ENCODE results near the gene ISOC1. TPM values are rescaled to one million over a fixed set of nuclear protein-coding genes. Genes with fewer than 3 reads are reported as not detected.

Gene ISOC1
- total RNA-seq, 1 experiment from 2014 or later, result 24.9 TPM

DNA sequence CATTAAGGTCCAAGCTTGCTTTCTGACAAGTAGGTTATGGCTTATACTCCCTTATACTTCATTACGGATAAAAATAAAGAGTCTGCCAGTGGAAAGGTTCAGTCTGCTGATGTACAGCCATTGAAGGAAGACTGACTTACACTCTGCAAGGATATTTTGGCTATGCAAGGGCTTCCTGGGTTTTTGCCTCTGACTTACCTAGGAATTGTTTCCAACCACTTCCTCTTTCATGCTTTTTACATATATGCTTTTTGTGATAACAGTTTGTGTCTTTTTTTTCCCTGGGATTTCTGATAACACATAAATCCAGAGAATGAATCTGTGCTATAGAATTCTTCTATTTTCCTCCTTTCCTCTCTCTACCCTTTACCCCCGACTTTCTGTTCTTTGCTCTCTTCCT lies 16.8 kb downstream of the ISOC1 start (continued):
- TF ChIP-seq, protein P1, sequence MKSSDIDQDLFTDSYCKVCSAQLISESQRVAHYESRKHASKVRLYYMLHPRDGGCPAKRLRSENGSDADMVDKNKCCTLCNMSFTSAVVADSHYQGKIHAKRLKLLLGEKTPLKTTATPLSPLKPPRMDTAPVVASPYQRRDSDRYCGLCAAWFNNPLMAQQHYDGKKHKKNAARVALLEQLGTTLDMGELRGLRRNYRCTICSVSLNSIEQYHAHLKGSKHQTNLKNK (CRISPR knock-in tag; IDR thresholded peaks at IDR 0.05), result no peak

DNA sequence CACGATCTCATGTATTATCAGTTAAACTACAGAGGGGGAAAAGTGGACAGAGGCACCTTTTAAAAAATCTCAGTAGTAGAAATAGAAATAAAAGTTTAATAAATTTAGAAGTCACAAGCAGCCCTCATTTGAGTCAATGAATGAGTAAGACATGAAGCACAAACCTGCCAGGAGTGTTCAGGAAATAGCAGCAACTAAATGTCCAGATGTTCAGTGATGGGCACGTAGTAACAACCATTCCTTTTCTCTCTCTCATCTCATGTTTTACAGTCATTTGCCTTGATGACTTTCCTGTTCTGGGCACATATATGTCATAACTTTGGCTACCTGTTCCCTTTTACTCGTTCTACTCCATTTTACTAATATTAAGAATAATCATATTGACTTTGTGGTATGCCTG lies 17.7 kb downstream of the ISOC1 start:
- no peaks in the 10 kb centered on the region for H3K27me3 Mint-ChIP-seq (ENCODE audit: low read depth)
- ChIA-PET CTCF (interaction anchor here (1.1 kb wide), 1 partner anchor 17 kb away, joined by 5 read pairs; the partner anchor contains the start of gene ISOC1), POLR2A (interaction anchor here (1.0 kb wide), 1 partner anchor 18 kb away, joined by 3 read pairs; the partner anchor contains the start of gene ISOC1)
- peaks cover 2% of the 10 kb centered on the region; the same call in 1 of the 2 replicates for H3K36me3 Mint-ChIP-seq
- DNase-seq (ENCODE audit: low spot score) (no peak), ATAC-seq (no peak)
- H3K4me1 Mint-ChIP-seq, result peaks cover 25% of the 10 kb centered on the region
- TF ChIP-seq ZNF671 (CRISPR knock-in tag; IDR thresholded peaks at IDR 0.05), result no peak
- TF ChIP-seq, protein P2, sequence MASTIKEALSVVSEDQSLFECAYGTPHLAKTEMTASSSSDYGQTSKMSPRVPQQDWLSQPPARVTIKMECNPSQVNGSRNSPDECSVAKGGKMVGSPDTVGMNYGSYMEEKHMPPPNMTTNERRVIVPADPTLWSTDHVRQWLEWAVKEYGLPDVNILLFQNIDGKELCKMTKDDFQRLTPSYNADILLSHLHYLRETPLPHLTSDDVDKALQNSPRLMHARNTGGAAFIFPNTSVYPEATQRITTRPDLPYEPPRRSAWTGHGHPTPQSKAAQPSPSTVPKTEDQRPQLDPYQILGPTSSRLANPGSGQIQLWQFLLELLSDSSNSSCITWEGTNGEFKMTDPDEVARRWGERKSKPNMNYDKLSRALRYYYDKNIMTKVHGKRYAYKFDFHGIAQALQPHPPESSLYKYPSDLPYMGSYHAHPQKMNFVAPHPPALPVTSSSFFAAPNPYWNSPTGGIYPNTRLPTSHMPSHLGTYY (CRISPR knock-in tag; IDR thresholded peaks at IDR 0.05), result no peak
- no peak overlapping the region for H3K27ac Mint-ChIP-seq
- H3K9me3 Mint-ChIP-seq, result no peaks in the 10 kb centered on the region
- H3K4me3 Mint-ChIP-seq, result no peak overlapping the region

DNA sequence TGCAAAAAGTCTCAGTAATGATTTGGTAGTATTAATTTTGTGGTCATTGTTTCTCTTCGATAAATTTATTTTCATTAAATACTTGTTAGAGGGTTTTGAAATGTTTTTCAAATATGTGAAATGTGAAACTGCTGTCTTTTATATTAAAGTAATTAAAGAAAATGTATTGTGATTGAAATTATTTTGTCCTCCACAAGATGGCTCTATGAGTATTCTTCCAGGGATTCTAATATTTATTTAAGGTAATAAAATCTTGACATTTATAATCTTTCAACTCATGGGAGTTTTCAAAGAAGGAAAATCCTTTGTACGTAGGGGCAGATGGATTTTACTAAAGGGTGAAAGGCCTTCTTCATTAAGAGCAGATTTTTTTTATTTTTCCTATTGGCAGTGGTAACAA lies 19.3 kb downstream of the ISOC1 start:
- no peaks in the 10 kb centered on the region for H3K36me3 Mint-ChIP-seq
- H3K27me3 Mint-ChIP-seq (ENCODE audit: low read depth), result no peaks in the 10 kb centered on the region
- ChIA-PET CTCF (no interaction called here), POLR2A (no interaction called here)
- ATAC-seq, result no peak
- H3K4me3 Mint-ChIP-seq, result no peak overlapping the region
- TF ChIP-seq NFATC4 (CRISPR knock-in tag; IDR thresholded peaks at IDR 0.05), result no peak
- TF ChIP-seq, protein P3, sequence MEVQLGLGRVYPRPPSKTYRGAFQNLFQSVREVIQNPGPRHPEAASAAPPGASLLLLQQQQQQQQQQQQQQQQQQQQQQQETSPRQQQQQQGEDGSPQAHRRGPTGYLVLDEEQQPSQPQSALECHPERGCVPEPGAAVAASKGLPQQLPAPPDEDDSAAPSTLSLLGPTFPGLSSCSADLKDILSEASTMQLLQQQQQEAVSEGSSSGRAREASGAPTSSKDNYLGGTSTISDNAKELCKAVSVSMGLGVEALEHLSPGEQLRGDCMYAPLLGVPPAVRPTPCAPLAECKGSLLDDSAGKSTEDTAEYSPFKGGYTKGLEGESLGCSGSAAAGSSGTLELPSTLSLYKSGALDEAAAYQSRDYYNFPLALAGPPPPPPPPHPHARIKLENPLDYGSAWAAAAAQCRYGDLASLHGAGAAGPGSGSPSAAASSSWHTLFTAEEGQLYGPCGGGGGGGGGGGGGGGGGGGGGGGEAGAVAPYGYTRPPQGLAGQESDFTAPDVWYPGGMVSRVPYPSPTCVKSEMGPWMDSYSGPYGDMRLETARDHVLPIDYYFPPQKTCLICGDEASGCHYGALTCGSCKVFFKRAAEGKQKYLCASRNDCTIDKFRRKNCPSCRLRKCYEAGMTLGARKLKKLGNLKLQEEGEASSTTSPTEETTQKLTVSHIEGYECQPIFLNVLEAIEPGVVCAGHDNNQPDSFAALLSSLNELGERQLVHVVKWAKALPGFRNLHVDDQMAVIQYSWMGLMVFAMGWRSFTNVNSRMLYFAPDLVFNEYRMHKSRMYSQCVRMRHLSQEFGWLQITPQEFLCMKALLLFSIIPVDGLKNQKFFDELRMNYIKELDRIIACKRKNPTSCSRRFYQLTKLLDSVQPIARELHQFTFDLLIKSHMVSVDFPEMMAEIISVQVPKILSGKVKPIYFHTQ (CRISPR knock-in tag; IDR thresholded peaks at IDR 0.05), result no peak
- TF ChIP-seq RORB (CRISPR knock-in tag; IDR thresholded peaks at IDR 0.05), result no peak
- no peak for TF ChIP-seq TCF7 (CRISPR knock-in tag; IDR thresholded peaks at IDR 0.05; ENCODE audit: low read depth)
- TF ChIP-seq CREB1 (CRISPR knock-in tag; IDR thresholded peaks at IDR 0.05), result no peak
- TF ChIP-seq, protein P4, sequence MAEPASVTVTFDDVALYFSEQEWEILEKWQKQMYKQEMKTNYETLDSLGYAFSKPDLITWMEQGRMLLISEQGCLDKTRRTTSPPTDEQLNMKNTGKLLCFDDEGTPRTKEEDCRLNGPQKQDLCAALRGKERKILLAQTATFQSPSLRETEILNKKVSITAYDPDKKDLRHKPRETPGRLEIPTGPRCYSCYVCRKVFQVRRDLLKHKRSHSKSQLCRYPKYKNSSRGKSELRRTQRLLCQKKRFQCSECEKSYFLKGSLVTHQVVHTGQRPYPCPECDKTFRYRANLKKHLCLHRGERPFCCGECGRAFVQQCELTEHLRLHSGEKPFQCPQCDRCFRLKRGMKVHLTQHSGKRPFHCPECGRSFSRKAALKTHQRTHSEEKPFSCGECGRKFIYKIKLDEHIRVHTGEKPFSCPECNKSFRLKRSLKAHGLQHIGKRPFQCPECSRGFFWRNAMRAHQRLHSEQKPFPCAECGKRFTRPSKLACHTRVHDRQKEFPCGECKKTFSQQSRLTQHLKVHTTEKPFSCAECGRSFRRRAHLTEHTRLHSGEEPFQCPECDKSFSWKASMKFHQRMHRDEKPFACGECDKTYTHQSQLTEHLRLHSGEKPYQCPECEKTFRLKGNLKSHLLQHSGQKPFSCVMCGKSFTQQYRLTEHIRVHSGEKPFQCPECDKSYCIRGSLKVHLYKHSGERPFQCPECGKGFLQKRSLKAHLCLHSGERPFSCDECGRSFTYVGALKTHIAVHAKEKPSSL (CRISPR knock-in tag; conservative IDR thresholded peaks at IDR 0.05), result no peak
- TF ChIP-seq, protein P5, sequence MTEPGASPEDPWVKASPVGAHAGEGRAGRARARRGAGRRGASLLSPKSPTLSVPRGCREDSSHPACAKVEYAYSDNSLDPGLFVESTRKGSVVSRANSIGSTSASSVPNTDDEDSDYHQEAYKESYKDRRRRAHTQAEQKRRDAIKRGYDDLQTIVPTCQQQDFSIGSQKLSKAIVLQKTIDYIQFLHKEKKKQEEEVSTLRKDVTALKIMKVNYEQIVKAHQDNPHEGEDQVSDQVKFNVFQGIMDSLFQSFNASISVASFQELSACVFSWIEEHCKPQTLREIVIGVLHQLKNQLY (CRISPR knock-in tag; IDR thresholded peaks at IDR 0.05), result no peak
- no peak for TF ChIP-seq ETV6 (CRISPR knock-in tag; IDR thresholded peaks at IDR 0.05)
- TF ChIP-seq, protein P6, sequence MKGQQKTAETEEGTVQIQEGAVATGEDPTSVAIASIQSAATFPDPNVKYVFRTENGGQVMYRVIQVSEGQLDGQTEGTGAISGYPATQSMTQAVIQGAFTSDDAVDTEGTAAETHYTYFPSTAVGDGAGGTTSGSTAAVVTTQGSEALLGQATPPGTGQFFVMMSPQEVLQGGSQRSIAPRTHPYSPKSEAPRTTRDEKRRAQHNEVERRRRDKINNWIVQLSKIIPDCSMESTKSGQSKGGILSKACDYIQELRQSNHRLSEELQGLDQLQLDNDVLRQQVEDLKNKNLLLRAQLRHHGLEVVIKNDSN (CRISPR knock-in tag; IDR thresholded peaks at IDR 0.05), result no peak
- TF ChIP-seq JAZF1 (CRISPR knock-in tag; IDR thresholded peaks at IDR 0.05), result no peak
- TF ChIP-seq RELA (CRISPR knock-in tag; IDR thresholded peaks at IDR 0.05; ENCODE audit: borderline replicate concordance), result no peak
- TF ChIP-seq CREM (CRISPR knock-in tag; IDR thresholded peaks at IDR 0.05), result no peak
- TF ChIP-seq IRF2 (CRISPR knock-in tag; IDR thresholded peaks at IDR 0.05; ENCODE audit: borderline replicate concordance, low read depth), result no peak
- no peak for TF ChIP-seq ZNF317 (CRISPR knock-in tag; IDR thresholded peaks at IDR 0.05; ENCODE audit: borderline replicate concordance, low read depth)
- no peak for TF ChIP-seq SOX15 (CRISPR knock-in tag; IDR thresholded peaks at IDR 0.05)
- TF ChIP-seq NR3C1 (CRISPR knock-in tag; conservative IDR thresholded peaks at IDR 0.05; ENCODE audit: low read depth), result no peak
- TF ChIP-seq, protein P7, sequence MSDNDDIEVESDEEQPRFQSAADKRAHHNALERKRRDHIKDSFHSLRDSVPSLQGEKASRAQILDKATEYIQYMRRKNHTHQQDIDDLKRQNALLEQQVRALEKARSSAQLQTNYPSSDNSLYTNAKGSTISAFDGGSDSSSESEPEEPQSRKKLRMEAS (CRISPR knock-in tag; IDR thresholded peaks at IDR 0.05), result no peak
- no peaks in the 10 kb centered on the region for H3K9me3 Mint-ChIP-seq
- DNase-seq (ENCODE audit: low spot score), result no peak
- peaks cover 31% of the 10 kb centered on the region for H3K4me1 Mint-ChIP-seq
- no peak overlapping the region for H3K27ac Mint-ChIP-seq
